Loucy (cell line): ENCODE results near the gene IFNLR1.

ENCODE experiments used
- H2AFZ ChIP-seq: fragments of 200-600 bp; sonication (generic); 2 replicates; pipeline ENCODE4 v1.6.0; 2016; ENCODE audit warnings: antibody characterized with exemption, mild to moderate bottlenecking, low read length, moderate library complexity
- H3F3A ChIP-seq: fragments of 200-600 bp; 2 replicates; pipeline ENCODE4 v1.6.0; 2016; ENCODE audit warnings: antibody characterized with exemption, low read depth, mild to moderate bottlenecking
- H3K27me3 ChIP-seq: fragments of 200-600 bp; sonication (generic); 2 replicates; pipeline ENCODE4 v1.6.1; 2014; ENCODE audit warnings: low read length, mild to moderate bottlenecking; ENCODE audit not compliant: insufficient read depth, poor library complexity, severe bottlenecking
- H3K36me3 ChIP-seq: fragments of 200-600 bp; sonication (generic); 2 replicates; pipeline ENCODE4 v1.6.1; 2016; ENCODE audit warnings: low read length; ENCODE audit not compliant: insufficient read depth
- H3K4me1 ChIP-seq: fragments of 200-600 bp; sonication (generic); 2 replicates; pipeline ENCODE4 v1.5.1; 2014; ENCODE audit warnings: low read length, mild to moderate bottlenecking; ENCODE audit not compliant: insufficient read depth, poor library complexity, severe bottlenecking
- H3K4me2 ChIP-seq: fragments of 200-600 bp; sonication (generic); 2 replicates; pipeline ENCODE4 v1.6.0; 2014; ENCODE audit warnings: antibody characterized with exemption, low read length, low read depth, mild to moderate bottlenecking; ENCODE audit not compliant: poor library complexity, severe bottlenecking
- H3K4me3 ChIP-seq: fragments of 200-600 bp; sonication (generic); 2 replicates; pipeline ENCODE4 v1.5.1; 2014; ENCODE audit warnings: low read length, mild to moderate bottlenecking, mixed read lengths; ENCODE audit not compliant: poor library complexity, severe bottlenecking
- H3K79me2 ChIP-seq: fragments of 200-600 bp; sonication (generic); 2 replicates; pipeline ENCODE4 v1.6.1; 2014; ENCODE audit warnings: low read length; ENCODE audit not compliant: insufficient read depth
- H3K9ac ChIP-seq: fragments of 200-600 bp; sonication (generic); 2 replicates; pipeline ENCODE4 v1.6.0; 2014; ENCODE audit warnings: mild to moderate bottlenecking, low read depth, low read length, moderate library complexity; ENCODE audit not compliant: poor library complexity, severe bottlenecking
- H3K9me2 ChIP-seq: fragments of 200-600 bp; sonication (generic); replicated peaks from 2 replicates; pipeline ENCODE4 v1.6.1; 2016; ENCODE audit warnings: low read depth, low read length, mixed read lengths
- H3K9me3 ChIP-seq: fragments of 200-600 bp; sonication (generic); 2 replicates; pipeline ENCODE4 v1.6.1; 2014; ENCODE audit warnings: mild to moderate bottlenecking, antibody characterized with exemption, low read length, low read depth; ENCODE audit not compliant: insufficient read depth
- H4K20me1 ChIP-seq: fragments of 200-600 bp; sonication (generic); 2 replicates; pipeline ENCODE4 v1.6.0; 2014; ENCODE audit warnings: antibody characterized with exemption, low read length, mild to moderate bottlenecking; ENCODE audit not compliant: insufficient read depth, poor library complexity, severe bottlenecking
- CTCF ChIP-seq: fragments of 200-600 bp; sonication (generic); conservative IDR thresholded peaks from 2 replicates; pipeline ENCODE4 v1.5.1; 2014; ENCODE audit warnings: mild to moderate bottlenecking, antibody characterized with exemption, low read length
- EZH2phosphoT487 ChIP-seq: fragments of 200-600 bp; IDR thresholded peaks from 2 replicates; pipeline ENCODE4 v1.6.1; 2018; ENCODE audit warnings: antibody characterized with exemption, mild to moderate bottlenecking, moderate library complexity, borderline replicate concordance

The IFNLR1 gene

DNA sequence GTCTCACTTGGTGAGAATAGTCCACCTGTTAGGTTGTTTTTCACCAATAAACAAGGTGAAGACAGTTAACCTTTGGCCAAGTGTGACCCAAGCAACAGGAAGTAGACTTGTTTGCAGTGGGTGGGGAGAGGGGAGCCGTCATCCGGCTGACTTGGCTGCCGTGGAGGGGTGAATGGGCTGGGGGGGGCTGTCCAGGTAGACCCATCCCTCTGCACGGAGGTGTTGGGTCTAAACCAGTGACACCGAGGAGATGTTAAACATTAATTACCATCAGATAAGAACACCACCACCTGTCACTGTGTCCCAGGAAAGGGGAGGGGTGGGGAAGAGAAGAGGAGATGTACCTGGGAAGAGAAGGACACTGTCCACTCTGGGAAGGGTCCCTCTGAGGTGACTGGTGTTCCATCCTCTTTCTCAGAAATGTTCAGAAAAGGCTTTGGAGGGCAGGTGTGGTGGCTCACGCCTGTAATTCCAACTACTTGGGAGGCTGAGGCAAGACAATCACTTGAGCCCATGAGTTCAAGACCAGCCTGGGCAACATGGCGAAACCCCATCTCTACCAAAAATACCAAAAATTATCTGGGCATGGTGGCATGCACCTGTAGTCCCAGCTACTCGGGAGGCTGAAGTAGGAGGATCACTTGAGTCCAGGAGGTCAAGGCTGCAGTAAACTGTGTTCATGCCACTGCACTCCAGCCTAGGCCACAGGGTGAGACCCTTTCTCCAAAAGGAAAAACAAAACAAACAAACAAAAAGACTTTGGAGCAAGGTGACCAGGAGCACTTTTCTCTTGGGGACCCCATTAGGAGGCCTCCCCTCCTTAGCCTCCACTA lies 68.5 kb downstream of the IFNLR1 start:
- H3K9ac ChIP-seq = no peak overlapping the region
- no peaks in the 10 kb centered on the region for H3K9me2 ChIP-seq
- no peaks in the 10 kb centered on the region for H3K9me3 ChIP-seq
- no peak overlapping the region for H3K4me3 ChIP-seq
- no peaks in the 10 kb centered on the region for H4K20me1 ChIP-seq
- no peaks in the 10 kb centered on the region for H3K4me1 ChIP-seq
- H3K36me3 ChIP-seq = no peaks in the 10 kb centered on the region
- no peak overlapping the region for H3K4me2 ChIP-seq
- H3F3A ChIP-seq = no peaks in the 10 kb centered on the region
- TF ChIP-seq EZH2phosphoT487 = no peak
- no peak for TF ChIP-seq CTCF
- no peaks in the 10 kb centered on the region for H3K79me2 ChIP-seq
- H2AFZ ChIP-seq = no peak overlapping the region
- no peaks in the 10 kb centered on the region for H3K27me3 ChIP-seq

DNA sequence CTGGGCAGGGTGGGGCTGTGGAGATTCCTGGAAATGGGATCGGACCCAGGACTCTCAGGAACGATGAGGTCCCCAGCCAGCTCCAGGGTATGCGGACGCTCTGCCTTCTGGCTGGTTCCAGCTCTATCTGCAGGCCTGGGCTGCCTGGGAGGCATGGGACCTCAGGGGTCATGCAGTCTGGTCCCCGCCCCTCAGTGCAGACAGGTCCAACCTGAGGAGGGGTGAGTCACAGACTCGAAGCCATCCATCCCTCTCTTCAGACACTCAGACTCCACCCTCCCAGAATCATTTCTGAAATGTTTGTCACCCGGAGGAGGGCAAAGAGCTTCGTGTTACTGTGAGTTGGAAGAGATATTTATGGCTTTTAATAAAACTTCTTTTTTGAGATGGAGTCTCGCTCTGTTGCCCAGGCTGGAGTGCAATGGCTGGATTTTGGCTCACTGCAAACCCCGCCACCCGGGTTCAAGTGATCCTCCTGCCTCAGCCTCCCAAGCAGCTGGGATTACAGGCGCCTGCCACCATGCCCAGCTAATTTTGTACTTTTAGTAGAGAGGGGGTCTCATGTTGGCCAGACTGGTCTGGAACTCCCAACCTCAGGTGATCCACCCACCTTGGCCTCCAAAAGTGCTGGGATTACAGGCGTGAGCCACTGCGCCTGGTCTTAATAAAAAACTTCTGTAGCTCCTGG lies 69.2 kb downstream of the IFNLR1 start:
- no peak overlapping the region for H3K4me2 ChIP-seq
- no peak overlapping the region for H2AFZ ChIP-seq
- H3K79me2 ChIP-seq = no peaks in the 10 kb centered on the region
- H3K36me3 ChIP-seq = no peaks in the 10 kb centered on the region
- H4K20me1 ChIP-seq = no peaks in the 10 kb centered on the region
- H3K9me3 ChIP-seq = no peaks in the 10 kb centered on the region
- no peak overlapping the region for H3K9ac ChIP-seq
- TF ChIP-seq EZH2phosphoT487 = no peak
- no peak for TF ChIP-seq CTCF
- no peaks in the 10 kb centered on the region for H3K4me1 ChIP-seq
- no peaks in the 10 kb centered on the region for H3K27me3 ChIP-seq
- no peak overlapping the region for H3K4me3 ChIP-seq
- H3K9me2 ChIP-seq = no peaks in the 10 kb centered on the region
- H3F3A ChIP-seq = no peaks in the 10 kb centered on the region

DNA sequence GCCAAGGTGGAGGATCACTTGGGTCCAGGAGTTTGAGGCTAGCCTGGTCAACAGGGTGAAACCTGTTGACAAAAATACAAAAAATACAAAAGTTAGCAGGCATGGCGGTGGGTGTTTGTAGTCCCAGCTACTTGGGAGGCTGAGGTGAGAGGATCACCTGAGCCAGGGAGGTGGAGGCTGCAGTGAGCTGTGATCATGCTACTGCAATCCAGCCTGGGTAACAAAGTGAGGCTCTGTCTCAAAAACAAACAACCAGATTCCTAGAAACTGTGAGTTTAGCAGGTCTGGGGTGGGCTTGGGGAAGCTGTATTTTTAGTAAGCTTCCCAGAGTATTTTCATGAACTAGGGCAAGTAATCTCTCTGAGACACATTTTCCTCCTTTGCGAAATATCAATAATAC lies 70.0 kb downstream of the IFNLR1 start:
- Histone ChIP-seq H3K9me2 (no peaks in the 10 kb centered on the region), H3K4me3 (no peak overlapping the region), H2AFZ (no peak overlapping the region), H4K20me1 (no peaks in the 10 kb centered on the region), H3K9me3 (no peaks in the 10 kb centered on the region), H3K4me1 (peaks cover 3% of the 10 kb centered on the region), H3K27me3 (no peaks in the 10 kb centered on the region), H3K9ac (no peak overlapping the region), H3F3A (no peaks in the 10 kb centered on the region), H3K36me3 (no peaks in the 10 kb centered on the region), H3K4me2 (no peak overlapping the region), H3K79me2 (no peaks in the 10 kb centered on the region)
- TF ChIP-seq CTCF (no peak), EZH2phosphoT487 (no peak)
